Body of pancreas (tissue), 4 donors: ENCODE data around the gene EDNRA. TPM values are rescaled to one million over a fixed set of nuclear protein-coding genes. Genes with fewer than 3 reads are reported as not detected.
"Not testable (repeated sequence)": the region's sequence is repeated elsewhere in the genome, so short reads cannot be mapped to it uniquely, and the experiment has no call there.

Experiments used
- ATAC-seq: fragments of 150-250 bp; one replicate; pipeline ENCODE4 v1.9.1; 2016
- DNase-seq, 4 donors: peaks; one replicate each; pipeline ENCODE4 v3.0.0-alpha.2; 2019
- H3K27ac ChIP-seq, 4 donors: fragments of 200-600 bp; sonication (generic); 1 replicate in 3 of 4; 2 replicates in 1 of 4; pipeline versions ENCODE4 v1.5.1 to v1.6.1; 2016 to 2019; ENCODE audit warnings: mild to moderate bottlenecking in 1 of 4, mixed read lengths in 1 of 4, moderate library complexity in 1 of 4
- H3K27me3 ChIP-seq, 2 donors: fragments of 200-600 bp; sonication (generic); one replicate each; pipeline ENCODE4 v1.6.0; 2016; ENCODE audit warnings: mild to moderate bottlenecking in 1 of 2
- H3K36me3 ChIP-seq, 2 donors: fragments of 200-600 bp; sonication (generic); replicated peaks in 1 of 2; 2 replicates each; pipeline ENCODE4 v1.5.1; 2016; ENCODE audit warnings: low read depth in 2 of 2; ENCODE audit not compliant: insufficient read depth in 1 of 2
- H3K4me1 ChIP-seq: fragments of 200-600 bp; sonication (generic); one replicate; pipeline ENCODE4 v1.6.0; 2016
- H3K4me3 ChIP-seq, 2 donors: fragments of 200-600 bp; sonication (generic); 1 replicate in 1 of 2; 2 replicates in 1 of 2; pipeline ENCODE4 v1.5.1; 2016 to 2019
- H3K9me3 ChIP-seq, 3 donors: fragments of 200-600 bp; sonication (generic); 1 replicate in 2 of 3; 2 replicates in 1 of 3; pipeline ENCODE4 v1.5.1; 2016
- POLR2A ChIP-seq, 3 donors: fragments of 450-650 bp; IDR thresholded peaks; one replicate each; pipeline ENCODE4 v1.6.1; 2016; ENCODE audit warnings: antibody characterized with exemption in 3 of 3, mild to moderate bottlenecking in 2 of 3
- WGBS, 2 donors: methylation state at CpG; one replicate each; pipeline ENCODE4 v1.1.5; 2017; 5-methylcytosine and 5-hydroxymethylcytosine counted together
- intact Hi-C: fragments of 100-400 bp; cut with DNase I; formaldehyde crosslinking; loops from one replicate; pipeline ENCODE4 v1.15.1; 2023
- total RNA-seq, 2 donors: library from RNA; depleted of rRNA; stranded (reverse); fragments of >200 nt; gene quantifications; one replicate each; pipeline ENCODE4 v1.1.0, GENCODE V29; 2016
- TF ChIP-seq, protein P1 (sequence below), 7 experiments: fragments of 450-650 bp in 4 of 7; fragments of 200-600 bp in 3 of 7; sonication (generic) in 3 of 7; IDR thresholded peaks; one replicate each; pipeline ENCODE4 v1.5.1; 2016 to 2019; ENCODE audit warnings: antibody characterized with exemption in 7 of 7

EDNRA gene
- total RNA-seq: 1 to 10 TPM; 1.3 TPM

DNA sequence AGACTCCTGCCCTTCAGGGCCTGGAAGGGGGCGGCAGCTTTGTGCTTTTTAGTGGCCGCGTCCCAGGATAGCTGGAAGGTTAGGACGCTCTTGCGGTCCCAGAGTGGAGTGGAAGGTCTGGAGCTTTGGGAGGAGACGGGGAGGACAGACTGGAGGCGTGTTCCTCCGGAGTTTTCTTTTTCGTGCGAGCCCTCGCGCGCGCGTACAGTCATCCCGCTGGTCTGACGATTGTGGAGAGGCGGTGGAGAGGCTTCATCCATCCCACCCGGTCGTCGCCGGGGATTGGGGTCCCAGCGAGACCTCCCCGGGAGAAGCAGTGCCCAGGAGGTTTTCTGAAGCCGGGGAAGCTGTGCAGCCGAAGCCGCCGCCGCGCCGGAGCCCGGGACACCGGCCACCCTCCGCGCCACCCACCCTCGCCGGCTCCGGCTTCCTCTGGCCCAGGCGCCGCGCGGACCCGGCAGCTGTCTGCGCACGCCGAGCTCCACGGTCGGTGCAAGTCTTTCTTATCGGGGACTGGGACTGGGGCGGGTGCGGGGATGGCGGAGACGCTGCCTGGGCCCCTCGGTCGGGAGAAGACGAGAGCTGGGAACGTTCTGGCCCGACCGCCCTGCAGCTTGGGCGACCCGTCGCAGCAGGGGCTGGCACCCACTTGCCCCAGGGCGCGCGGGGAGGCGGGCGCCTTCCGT lies at the start of gene EDNRA:
Gene EDNRA (plus strand): TSS at position 207 of the 686 bp plus-strand sequence. CDS start 4,585 bp downstream, outside the sequence.
- intact Hi-C loops: no loop called here
- Histone ChIP-seq H3K36me3 (no peaks in the 10 kb centered on the region), H3K27me3 (no peaks in the 10 kb centered on the region), H3K27ac (no peak within 1 kb of the TSS), H3K9me3 (no peaks in the 10 kb centered on the region), H3K4me1 (peaks cover 6% of the 10 kb centered on the region), H3K4me3 (no peak within 1 kb of the TSS)
- TF ChIP-seq POLR2A (IDR thresholded peaks at IDR 0.05): no peak
- TF ChIP-seq, protein P1, sequence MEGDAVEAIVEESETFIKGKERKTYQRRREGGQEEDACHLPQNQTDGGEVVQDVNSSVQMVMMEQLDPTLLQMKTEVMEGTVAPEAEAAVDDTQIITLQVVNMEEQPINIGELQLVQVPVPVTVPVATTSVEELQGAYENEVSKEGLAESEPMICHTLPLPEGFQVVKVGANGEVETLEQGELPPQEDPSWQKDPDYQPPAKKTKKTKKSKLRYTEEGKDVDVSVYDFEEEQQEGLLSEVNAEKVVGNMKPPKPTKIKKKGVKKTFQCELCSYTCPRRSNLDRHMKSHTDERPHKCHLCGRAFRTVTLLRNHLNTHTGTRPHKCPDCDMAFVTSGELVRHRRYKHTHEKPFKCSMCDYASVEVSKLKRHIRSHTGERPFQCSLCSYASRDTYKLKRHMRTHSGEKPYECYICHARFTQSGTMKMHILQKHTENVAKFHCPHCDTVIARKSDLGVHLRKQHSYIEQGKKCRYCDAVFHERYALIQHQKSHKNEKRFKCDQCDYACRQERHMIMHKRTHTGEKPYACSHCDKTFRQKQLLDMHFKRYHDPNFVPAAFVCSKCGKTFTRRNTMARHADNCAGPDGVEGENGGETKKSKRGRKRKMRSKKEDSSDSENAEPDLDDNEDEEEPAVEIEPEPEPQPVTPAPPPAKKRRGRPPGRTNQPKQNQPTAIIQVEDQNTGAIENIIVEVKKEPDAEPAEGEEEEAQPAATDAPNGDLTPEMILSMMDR (IDR thresholded peaks at IDR 0.05): no peak
- peak in 1 of 4 donors; percentile 11 for DNase-seq
- ATAC-seq: peak; percentile 52
- WGBS, 2 donors: 0 to 8% methylated on average over 11 to 59 of the region's 68 CpGs

DNA sequence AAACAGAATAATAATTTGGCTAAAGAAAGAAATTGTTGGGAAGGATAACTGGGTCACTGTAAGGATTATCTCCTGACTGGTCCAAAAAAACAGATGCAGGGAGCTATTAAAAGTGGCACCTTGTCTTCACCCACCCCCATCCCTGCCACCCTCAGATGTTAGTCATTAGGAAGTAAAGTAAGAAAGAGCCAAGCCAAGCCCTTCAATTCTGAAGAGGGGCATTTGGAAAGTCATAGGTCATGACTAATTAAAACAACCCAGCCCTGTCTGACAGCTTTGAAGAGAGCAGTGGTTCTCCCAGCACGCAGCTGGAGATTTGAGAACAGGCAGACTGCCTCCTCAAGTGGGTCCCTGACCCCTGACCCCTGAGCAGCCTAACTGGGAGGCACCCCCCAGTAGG lies 46.5 kb upstream of the EDNRA start:
- H3K9me3 ChIP-seq, intact Hi-C loops, DNase-seq, H3K4me3 ChIP-seq, H3K36me3 ChIP-seq, ATAC-seq, H3K27ac ChIP-seq, H3K27me3 ChIP-seq, H3K4me1 ChIP-seq: not testable (repeated sequence)
- 50 to 70% methylated on average over 1 of the region's 1 CpG for WGBS, 2 donors

DNA sequence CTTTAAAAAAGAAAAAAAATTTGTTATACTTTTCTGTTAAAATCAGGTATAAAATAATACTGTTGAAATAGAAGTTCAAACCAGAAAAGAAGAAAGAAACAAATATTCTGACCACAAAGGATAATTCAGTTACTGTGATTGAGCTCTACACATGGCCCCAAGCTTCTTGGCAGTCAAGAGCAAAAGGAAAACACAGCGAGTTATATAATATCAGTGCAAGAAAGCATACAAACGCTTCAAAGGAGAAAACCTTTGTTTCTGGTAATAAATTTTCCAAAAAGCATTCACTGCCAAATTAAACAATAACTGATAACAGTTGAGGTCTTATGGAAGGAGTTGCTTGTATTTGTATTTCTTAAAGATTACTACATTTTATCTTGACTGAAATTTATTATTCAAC lies 40.5 kb upstream of the EDNRA start:
- no peaks in the 10 kb centered on the region for H3K9me3 ChIP-seq
- intact Hi-C loops: no loop called here
- H3K36me3 ChIP-seq: no peaks in the 10 kb centered on the region
- H3K27ac ChIP-seq: no peak overlapping the region
- no peak for TF ChIP-seq POLR2A (IDR thresholded peaks at IDR 0.05)
- TF ChIP-seq, protein P1 (IDR thresholded peaks at IDR 0.05): no peak
- DNase-seq (peak in 1 of 4 donors; percentile 4), ATAC-seq (no peak)
- H3K27me3 ChIP-seq: no peaks in the 10 kb centered on the region
- H3K4me1 ChIP-seq: no peaks in the 10 kb centered on the region
- 21 to 32% methylated on average over 2 of the region's 2 CpGs for WGBS, 2 donors
- no peak overlapping the region for H3K4me3 ChIP-seq

DNA sequence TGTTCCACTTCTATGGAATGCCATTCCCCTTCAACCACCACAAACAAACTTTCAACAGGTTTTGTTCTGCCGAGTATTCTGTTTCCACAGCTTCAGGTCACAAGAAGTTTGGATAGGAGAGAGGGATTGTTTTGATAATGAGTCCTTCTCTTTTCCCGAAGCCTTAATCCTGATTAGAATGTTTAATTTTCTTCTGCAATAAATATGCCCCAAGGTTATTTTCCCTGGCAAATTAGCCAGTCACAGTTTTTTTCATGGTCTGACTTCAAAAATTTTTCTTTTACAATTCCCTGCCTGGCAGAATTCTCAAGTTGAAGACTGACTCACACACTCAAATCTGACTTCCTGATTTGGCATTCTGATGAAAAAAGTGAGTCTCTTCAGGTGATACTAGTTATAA lies 33.1 kb upstream of the EDNRA start:
- no peaks in the 10 kb centered on the region for H3K27me3 ChIP-seq
- H3K9me3 ChIP-seq: no peaks in the 10 kb centered on the region
- ATAC-seq (no peak), DNase-seq (no peak)
- 15 to 16% methylated on average over 2 of the region's 2 CpGs for WGBS, 2 donors
- H3K4me1 ChIP-seq: no peaks in the 10 kb centered on the region
- no peak overlapping the region for H3K4me3 ChIP-seq
- intact Hi-C loops: no loop called here
- H3K36me3 ChIP-seq: no peaks in the 10 kb centered on the region
- no peak overlapping the region for H3K27ac ChIP-seq
- TF ChIP-seq POLR2A (IDR thresholded peaks at IDR 0.05): no peak
- TF ChIP-seq, protein P1 (IDR thresholded peaks at IDR 0.05): no peak

DNA sequence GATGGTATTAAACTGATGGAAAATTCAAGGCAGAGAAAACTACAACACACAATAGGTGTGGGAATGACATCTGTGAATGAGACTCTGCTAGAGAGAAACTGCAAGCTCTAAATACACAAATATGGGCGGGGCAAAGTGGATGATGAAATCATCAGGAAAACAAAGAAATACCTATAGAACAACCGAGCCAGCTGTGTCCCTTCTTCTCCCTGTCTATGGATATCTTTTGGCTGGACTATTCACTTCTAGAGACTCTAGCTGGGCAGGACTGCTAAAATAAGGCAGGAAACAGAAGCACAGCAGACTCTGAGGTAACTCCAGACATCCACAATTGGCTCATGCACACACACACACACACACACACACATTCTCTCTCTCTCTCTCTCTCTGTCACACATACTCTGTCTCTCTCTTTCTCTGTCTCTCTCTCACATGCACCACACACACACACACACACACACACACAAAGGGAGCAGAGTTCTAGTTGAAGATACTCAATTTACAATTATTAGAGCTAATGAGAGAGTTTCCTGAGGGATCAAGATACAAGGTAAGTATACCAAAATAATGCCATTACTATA lies 27.2 kb upstream of the EDNRA start:
- H3K36me3 ChIP-seq: no peaks in the 10 kb centered on the region
- 33 to 47% methylated on average over 2 of the region's 2 CpGs for WGBS, 2 donors
- no peaks in the 10 kb centered on the region for H3K27me3 ChIP-seq
- TF ChIP-seq POLR2A (IDR thresholded peaks at IDR 0.05): no peak
- TF ChIP-seq, protein P1 (IDR thresholded peaks at IDR 0.05): no peak
- H3K9me3 ChIP-seq: no peaks in the 10 kb centered on the region
- no peak overlapping the region for H3K4me3 ChIP-seq
- intact Hi-C loops: no loop called here
- no peak overlapping the region for H3K27ac ChIP-seq
- H3K4me1 ChIP-seq: no peaks in the 10 kb centered on the region
- ATAC-seq (no peak), DNase-seq (no peak)
